ENCODE results near the gene SCFD2.

DNA sequence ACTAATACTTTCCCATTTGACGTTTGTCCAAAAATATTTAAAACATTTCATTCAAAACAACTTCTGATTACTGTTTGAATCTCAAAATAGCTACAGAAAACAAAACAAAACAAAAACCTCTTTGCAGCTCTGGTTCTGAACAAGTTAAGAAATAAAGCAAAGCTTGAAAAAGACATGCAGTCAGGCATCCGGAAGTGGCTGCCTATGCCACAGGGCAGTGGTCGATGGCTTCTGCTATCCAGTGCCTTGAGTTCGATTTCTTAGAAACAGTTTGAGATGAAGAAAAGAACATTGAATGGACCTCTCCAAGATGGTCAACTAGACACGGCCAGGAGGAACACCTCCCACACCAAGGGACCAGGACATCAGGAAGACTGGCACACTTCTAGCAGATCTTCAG, 125.3 kb downstream of the SCFD2 start:
- TF ChIP-seq, protein P1, sequence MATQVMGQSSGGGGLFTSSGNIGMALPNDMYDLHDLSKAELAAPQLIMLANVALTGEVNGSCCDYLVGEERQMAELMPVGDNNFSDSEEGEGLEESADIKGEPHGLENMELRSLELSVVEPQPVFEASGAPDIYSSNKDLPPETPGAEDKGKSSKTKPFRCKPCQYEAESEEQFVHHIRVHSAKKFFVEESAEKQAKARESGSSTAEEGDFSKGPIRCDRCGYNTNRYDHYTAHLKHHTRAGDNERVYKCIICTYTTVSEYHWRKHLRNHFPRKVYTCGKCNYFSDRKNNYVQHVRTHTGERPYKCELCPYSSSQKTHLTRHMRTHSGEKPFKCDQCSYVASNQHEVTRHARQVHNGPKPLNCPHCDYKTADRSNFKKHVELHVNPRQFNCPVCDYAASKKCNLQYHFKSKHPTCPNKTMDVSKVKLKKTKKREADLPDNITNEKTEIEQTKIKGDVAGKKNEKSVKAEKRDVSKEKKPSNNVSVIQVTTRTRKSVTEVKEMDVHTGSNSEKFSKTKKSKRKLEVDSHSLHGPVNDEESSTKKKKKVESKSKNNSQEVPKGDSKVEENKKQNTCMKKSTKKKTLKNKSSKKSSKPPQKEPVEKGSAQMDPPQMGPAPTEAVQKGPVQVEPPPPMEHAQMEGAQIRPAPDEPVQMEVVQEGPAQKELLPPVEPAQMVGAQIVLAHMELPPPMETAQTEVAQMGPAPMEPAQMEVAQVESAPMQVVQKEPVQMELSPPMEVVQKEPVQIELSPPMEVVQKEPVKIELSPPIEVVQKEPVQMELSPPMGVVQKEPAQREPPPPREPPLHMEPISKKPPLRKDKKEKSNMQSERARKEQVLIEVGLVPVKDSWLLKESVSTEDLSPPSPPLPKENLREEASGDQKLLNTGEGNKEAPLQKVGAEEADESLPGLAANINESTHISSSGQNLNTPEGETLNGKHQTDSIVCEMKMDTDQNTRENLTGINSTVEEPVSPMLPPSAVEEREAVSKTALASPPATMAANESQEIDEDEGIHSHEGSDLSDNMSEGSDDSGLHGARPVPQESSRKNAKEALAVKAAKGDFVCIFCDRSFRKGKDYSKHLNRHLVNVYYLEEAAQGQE (IDR thresholded peaks at IDR 0.05) = no peak
- TF ChIP-seq SP1 (IDR thresholded peaks at IDR 0.05) (no peak), EGR1 (IDR thresholded peaks at IDR 0.05; ENCODE audit: low read depth in 2 of 2) (no peak)
- TF ChIP-seq, protein P2, sequence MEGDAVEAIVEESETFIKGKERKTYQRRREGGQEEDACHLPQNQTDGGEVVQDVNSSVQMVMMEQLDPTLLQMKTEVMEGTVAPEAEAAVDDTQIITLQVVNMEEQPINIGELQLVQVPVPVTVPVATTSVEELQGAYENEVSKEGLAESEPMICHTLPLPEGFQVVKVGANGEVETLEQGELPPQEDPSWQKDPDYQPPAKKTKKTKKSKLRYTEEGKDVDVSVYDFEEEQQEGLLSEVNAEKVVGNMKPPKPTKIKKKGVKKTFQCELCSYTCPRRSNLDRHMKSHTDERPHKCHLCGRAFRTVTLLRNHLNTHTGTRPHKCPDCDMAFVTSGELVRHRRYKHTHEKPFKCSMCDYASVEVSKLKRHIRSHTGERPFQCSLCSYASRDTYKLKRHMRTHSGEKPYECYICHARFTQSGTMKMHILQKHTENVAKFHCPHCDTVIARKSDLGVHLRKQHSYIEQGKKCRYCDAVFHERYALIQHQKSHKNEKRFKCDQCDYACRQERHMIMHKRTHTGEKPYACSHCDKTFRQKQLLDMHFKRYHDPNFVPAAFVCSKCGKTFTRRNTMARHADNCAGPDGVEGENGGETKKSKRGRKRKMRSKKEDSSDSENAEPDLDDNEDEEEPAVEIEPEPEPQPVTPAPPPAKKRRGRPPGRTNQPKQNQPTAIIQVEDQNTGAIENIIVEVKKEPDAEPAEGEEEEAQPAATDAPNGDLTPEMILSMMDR (IDR thresholded peaks at IDR 0.05; ENCODE audit: low read depth, low read length, missing input control) = no peak
- TF ChIP-seq, protein P3, sequence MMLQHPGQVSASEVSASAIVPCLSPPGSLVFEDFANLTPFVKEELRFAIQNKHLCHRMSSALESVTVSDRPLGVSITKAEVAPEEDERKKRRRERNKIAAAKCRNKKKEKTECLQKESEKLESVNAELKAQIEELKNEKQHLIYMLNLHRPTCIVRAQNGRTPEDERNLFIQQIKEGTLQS (IDR thresholded peaks at IDR 0.05) = no peak
